A673 (cell line): ENCODE measurements around the gene SVOPL. TPM values are rescaled to one million over a fixed set of nuclear protein-coding genes. Genes with fewer than 3 reads are reported as not detected.
"Not testable (repeated sequence)": the region's sequence is repeated elsewhere in the genome, so short reads cannot be mapped to it uniquely, and the experiment has no call there.

Experiments used
- BruUV-seq: library from RNA; stranded (reverse); fragments of 400-500 nt; replicated peaks from 2 replicates; lab custom pipeline; 2021; lab: Mats Ljungman, UMichigan
- CTCF ChIA-PET: fragments of 300-600 bp; sonication (Branson Sonifier 250); formaldehyde crosslinking; loops from one replicate; lab custom pipeline; 2022; ENCODE audit warnings: antibody characterized with exemption; lab: Charles Lee
- POLR2A ChIA-PET: fragments of 300-600 bp; sonication (Branson Sonifier 250); formaldehyde crosslinking; loops from one replicate; lab custom pipeline; 2022; ENCODE audit warnings: antibody characterized with exemption; ENCODE audit not compliant: low non-redundant PET; lab: Charles Lee
- DNase-seq: peaks from one replicate; pipeline ENCODE4 v3.0.0-alpha.2; 2015; ENCODE audit warnings: low spot score
- H3K27ac ChIP-seq: fragments of 200-600 bp; sonication (generic); 2 replicates; pipeline ENCODE4 v1.5.1; 2016; ENCODE audit warnings: mixed run types, low read depth, mild to moderate bottlenecking, mixed read lengths, antibody characterized with exemption, low read length; ENCODE audit not compliant: poor library complexity, severe bottlenecking
- H3K27me3 ChIP-seq: fragments of 200-600 bp; sonication (generic); replicated peaks from 2 replicates; pipeline ENCODE4 v1.6.1; 2017; ENCODE audit warnings: mixed run types, low read depth, mild to moderate bottlenecking, mixed read lengths, antibody characterized with exemption, low read length; ENCODE audit not compliant: insufficient read depth, poor library complexity
- H3K36me3 ChIP-seq: fragments of 200-600 bp; sonication (generic); 2 replicates; pipeline ENCODE4 v1.6.1; 2016; ENCODE audit warnings: mixed run types, mild to moderate bottlenecking, mixed read lengths, antibody characterized with exemption, low read length; ENCODE audit not compliant: insufficient read depth, poor library complexity, severe bottlenecking
- H3K4me1 ChIP-seq: fragments of 200-600 bp; sonication (generic); 2 replicates; pipeline ENCODE4 v1.6.1; 2017; ENCODE audit warnings: mixed run types, mild to moderate bottlenecking, mixed read lengths, antibody characterized with exemption, low read length; ENCODE audit not compliant: insufficient read depth, poor library complexity, severe bottlenecking
- H3K4me3 ChIP-seq: fragments of 200-600 bp; sonication (generic); 2 replicates; pipeline ENCODE4 v1.5.1; 2016; ENCODE audit warnings: low read depth, mixed run types, mild to moderate bottlenecking, mixed read lengths, low read length; ENCODE audit not compliant: poor library complexity, severe bottlenecking
- H3K9me3 ChIP-seq: fragments of 200-600 bp; sonication (generic); 2 replicates; pipeline ENCODE4 v1.6.1; 2016; ENCODE audit warnings: mixed run types, low read depth, mild to moderate bottlenecking, mixed read lengths, antibody characterized with exemption, low read length; ENCODE audit not compliant: poor library complexity, severe bottlenecking
- EZH2 ChIP-seq: fragments of 200-600 bp; sonication (generic); IDR thresholded peaks from 2 replicates; pipeline ENCODE4 v1.6.1; 2017; ENCODE audit warnings: borderline replicate concordance, low read depth, mild to moderate bottlenecking, mixed read lengths, antibody characterized with exemption, low read length; ENCODE audit not compliant: poor library complexity, severe bottlenecking
- intact Hi-C: fragments of 100-400 bp; cut with micrococcal nuclease; formaldehyde crosslinking; loops from one replicate; pipeline ENCODE4 v1.10.0; 2022; ENCODE audit not compliant: unreplicated experiment
- total RNA-seq: library from RNA; stranded (reverse); gene quantifications from 2 replicates; pipeline ENCODE4 v1.2.3, GENCODE V29; 2021
- TF ChIP-seq, protein P1 (sequence below): fragments of 300-800, 200-600 bp; sonication (generic); conservative IDR thresholded peaks from 2 replicates; pipeline ENCODE4 v1.5.1; 2017; ENCODE audit warnings: low read depth, mild to moderate bottlenecking, antibody characterized with exemption, low read length, moderate library complexity, mixed read lengths

The SVOPL gene
- total RNA-seq, 1 experiment from 2014 or later: not detected

DNA sequence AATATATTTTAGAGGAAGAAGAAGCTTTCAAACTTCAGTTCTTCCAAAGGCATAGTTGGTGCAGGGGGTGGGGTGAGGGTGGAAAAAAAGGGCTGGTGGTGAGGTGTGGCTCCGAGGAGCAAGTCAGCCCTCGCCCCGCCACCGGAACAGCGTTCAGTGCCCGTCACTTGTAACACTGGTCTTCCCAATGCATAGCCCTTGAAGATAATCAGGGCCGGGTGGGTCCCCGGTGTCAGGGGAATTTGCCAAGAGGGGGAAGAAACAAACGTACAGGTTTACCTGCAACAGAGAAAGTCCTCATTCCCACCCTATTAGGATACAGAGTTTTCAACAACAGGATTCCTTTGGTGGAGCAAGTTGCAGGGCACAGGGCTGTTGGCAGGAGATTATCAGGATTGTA is 1.5 kb downstream of the SVOPL start:
- no peak overlapping the region for H3K27ac ChIP-seq
- CTCF ChIA-PET: no interaction called here
- TF ChIP-seq, protein P1, sequence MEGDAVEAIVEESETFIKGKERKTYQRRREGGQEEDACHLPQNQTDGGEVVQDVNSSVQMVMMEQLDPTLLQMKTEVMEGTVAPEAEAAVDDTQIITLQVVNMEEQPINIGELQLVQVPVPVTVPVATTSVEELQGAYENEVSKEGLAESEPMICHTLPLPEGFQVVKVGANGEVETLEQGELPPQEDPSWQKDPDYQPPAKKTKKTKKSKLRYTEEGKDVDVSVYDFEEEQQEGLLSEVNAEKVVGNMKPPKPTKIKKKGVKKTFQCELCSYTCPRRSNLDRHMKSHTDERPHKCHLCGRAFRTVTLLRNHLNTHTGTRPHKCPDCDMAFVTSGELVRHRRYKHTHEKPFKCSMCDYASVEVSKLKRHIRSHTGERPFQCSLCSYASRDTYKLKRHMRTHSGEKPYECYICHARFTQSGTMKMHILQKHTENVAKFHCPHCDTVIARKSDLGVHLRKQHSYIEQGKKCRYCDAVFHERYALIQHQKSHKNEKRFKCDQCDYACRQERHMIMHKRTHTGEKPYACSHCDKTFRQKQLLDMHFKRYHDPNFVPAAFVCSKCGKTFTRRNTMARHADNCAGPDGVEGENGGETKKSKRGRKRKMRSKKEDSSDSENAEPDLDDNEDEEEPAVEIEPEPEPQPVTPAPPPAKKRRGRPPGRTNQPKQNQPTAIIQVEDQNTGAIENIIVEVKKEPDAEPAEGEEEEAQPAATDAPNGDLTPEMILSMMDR: no peak
- no peak for TF ChIP-seq EZH2
- peaks cover 4% of the 10 kb centered on the region for H3K27me3 ChIP-seq
- BruUV-seq: no TSS peak
- no peaks in the 10 kb centered on the region for H3K4me1 ChIP-seq
- H3K9me3 ChIP-seq: no peaks in the 10 kb centered on the region
- intact Hi-C loops: no loop called here
- no peaks in the 10 kb centered on the region for H3K36me3 ChIP-seq
- no peak overlapping the region for H3K4me3 ChIP-seq
- POLR2A ChIA-PET: no interaction called here
- DNase-seq: no peak

DNA sequence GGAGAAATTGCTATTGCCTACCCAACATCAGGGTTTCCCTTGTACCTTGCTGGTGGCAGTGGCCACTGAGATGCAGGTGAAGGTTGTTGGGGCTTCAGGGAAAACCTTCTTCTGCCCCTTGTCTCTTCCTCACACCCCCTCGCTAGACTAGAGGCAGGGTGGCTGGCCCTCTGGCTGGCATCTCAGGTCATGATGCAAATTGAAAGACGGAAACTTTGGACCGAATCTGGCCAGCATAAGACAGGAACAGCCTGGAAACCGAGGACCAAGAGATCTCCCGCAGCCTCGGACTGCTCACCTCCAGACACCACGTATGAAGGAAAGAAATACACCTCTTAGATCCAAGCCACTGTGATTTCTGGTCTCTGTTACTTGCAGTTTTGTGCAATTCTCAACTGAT is 2.9 kb downstream of the SVOPL start:
- DNase-seq: no peak
- POLR2A ChIA-PET: no interaction called here
- Histone ChIP-seq H3K27ac (no peak overlapping the region), H3K4me1 (no peaks in the 10 kb centered on the region), H3K36me3 (no peaks in the 10 kb centered on the region), H3K4me3 (no peak overlapping the region), H3K9me3 (no peaks in the 10 kb centered on the region), H3K27me3 (peaks cover 4% of the 10 kb centered on the region)
- intact Hi-C loops: no loop called here
- BruUV-seq: no TSS peak
- TF ChIP-seq, protein P1: no peak
- no peak for TF ChIP-seq EZH2
- CTCF ChIA-PET: no interaction called here

DNA sequence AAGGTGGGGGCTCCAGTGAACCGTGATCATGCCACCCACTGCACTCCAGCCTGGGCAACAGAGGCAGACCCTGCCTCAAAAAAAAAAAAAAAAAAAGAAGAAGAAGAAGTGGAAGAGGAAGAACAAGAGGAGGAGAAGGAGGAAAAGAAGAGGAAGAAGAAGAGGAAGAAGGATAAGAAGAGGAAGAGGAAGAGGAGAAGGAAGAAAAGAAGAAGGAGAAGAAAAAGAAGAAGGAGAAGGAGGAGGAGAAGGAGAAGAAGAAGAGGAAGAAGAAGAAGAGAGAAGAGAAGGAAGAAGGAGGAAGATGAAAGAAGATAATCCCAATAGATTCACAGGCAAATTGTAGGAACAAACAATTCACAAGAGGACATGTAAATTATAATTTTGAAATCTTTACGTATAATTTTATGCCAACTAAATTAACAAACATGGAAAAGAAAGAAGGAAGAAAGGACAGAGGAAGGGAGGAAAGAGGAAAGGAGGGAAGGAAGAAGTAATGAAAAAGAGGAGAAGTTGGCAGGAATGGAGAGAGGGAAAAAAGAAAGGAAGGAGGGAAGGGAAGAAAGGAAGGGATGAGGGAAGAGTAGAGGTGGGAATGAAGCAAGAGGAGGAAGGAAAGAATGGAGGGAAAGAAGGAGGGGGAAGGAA is 3.5 kb downstream of the SVOPL start:
- ChIA-PET CTCF (no interaction called here), POLR2A (no interaction called here)
- no peaks in the 10 kb centered on the region for H3K9me3 ChIP-seq
- TF ChIP-seq, protein P1: no peak
- TF ChIP-seq EZH2: no peak
- no peak for DNase-seq
- H3K27ac ChIP-seq: no peak overlapping the region
- no peak overlapping the region for H3K4me3 ChIP-seq
- H3K4me1 ChIP-seq: no peaks in the 10 kb centered on the region
- no TSS peak for BruUV-seq
- peaks cover 11% of the 10 kb centered on the region for H3K27me3 ChIP-seq
- intact Hi-C loops: no loop called here
- H3K36me3 ChIP-seq: no peaks in the 10 kb centered on the region

- DNase-seq, POLR2A ChIA-PET, intact Hi-C loops, H3K27me3 ChIP-seq, H3K4me3 ChIP-seq, H3K27ac ChIP-seq, BruUV-seq, H3K9me3 ChIP-seq, CTCF ChIA-PET, H3K36me3 ChIP-seq, H3K4me1 ChIP-seq: not testable (repeated sequence)
Observed at GRCh38 chr7:138695776-138696175, 5.4 kb downstream of the SVOPL start.
